ENCODE data around the gene TECTA. TPM values are rescaled to one million over a fixed set of nuclear protein-coding genes. Genes with fewer than 3 reads are reported as not detected.

Gene TECTA
- total RNA-seq, 1 donor from 2014 or later = 0.75 TPM

- Mint-ChIP-seq H3K4me3 (ENCODE audit: unreplicated experiment) (no peak overlapping the region), H3K27me3 (ENCODE audit: low read depth) (peaks cover 15% of the 10 kb centered on the region), H3K4me1 (ENCODE audit: low read depth) (peaks cover 5% of the 10 kb centered on the region), H3K9me3 (ENCODE audit: low read depth) (no peaks in the 10 kb centered on the region), H3K27ac (ENCODE audit: unreplicated experiment) (no peak overlapping the region), H3K36me3 (ENCODE audit: low read depth) (no peaks in the 10 kb centered on the region)
- TF ChIP-seq CTCF (IDR thresholded peaks at IDR 0.05) = no peak
- DNase-seq (ENCODE audit: low spot score) = no peak
These were observed 110.6 kb downstream of the TECTA start for GRCh38 chr11:121211626-121212025.

DNA sequence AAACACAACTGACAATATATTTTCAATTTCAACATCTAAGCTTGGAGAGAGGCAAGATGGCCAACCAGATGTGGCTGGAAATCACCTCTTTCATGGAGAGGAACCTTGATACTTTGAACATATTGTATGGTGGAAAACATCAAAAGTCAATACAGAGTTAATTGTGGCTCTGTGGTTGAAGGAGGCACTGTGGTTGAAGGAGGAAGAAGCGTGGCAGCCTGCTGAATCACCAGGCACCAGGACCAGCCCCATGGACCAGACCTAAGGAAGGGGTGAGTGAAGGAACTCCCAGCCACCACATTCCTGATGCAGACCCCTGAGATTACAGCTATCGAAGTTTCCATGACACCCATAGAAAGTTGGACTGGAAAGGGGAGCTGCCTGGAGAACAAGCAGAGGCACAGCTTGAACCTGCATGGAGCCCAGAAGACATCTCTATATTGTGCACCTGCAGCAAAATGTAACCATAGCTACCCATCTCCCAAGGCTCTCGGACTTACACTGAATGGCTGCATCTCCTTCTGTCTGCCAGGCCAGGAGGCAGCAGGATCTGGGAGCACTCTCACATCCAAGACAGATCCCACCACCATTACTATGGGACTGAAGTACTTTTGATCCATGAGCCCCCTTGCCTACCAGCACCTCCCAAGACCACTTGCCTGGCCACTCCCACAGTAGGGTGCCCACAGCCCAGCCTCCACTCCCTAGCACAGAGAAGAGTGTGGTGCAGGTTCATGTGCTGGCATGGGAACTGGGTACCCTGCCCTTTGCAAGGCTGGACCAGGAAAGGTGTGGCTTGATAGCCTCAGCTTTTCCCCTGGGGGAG lies 111.7 kb downstream of the TECTA start:
- no peak for TF ChIP-seq CTCF (IDR thresholded peaks at IDR 0.05)
- Mint-ChIP-seq H3K27me3 (ENCODE audit: low read depth) (peaks cover 14% of the 10 kb centered on the region), H3K9me3 (ENCODE audit: low read depth) (no peaks in the 10 kb centered on the region), H3K27ac (ENCODE audit: unreplicated experiment) (no peak overlapping the region), H3K4me3 (ENCODE audit: unreplicated experiment) (no peak overlapping the region), H3K36me3 (ENCODE audit: low read depth) (no peaks in the 10 kb centered on the region), H3K4me1 (ENCODE audit: low read depth) (peaks cover 2% of the 10 kb centered on the region)
- no peak for DNase-seq (ENCODE audit: low spot score)

DNA sequence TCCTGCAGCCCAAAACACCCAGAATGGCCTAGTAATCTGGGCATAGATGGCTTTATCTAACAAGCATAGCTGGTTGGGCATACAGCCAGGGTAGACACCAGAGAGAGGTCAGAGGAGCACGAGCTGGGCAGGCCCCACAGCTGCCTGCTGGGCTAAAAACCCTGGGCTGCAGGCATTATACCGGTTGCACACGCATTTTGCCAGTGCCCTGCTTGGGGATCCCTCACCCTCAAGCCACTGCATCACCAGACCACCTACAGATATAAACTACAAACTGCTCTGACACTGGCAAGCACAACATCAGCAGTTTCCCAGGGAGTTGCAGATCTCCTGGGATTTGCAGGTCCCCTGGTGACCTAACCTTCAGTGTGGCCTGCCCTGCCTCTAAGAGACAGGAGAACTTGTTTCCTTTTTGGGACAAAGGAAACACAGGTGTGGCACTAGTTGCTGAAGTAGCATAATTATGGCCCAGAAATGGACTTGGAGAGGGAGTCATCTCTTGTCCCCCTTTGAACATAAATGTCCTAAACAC lies 112.4 kb downstream of the TECTA start:
- Mint-ChIP-seq H3K27ac (ENCODE audit: unreplicated experiment) (no peak overlapping the region), H3K4me1 (ENCODE audit: low read depth) (no peaks in the 10 kb centered on the region), H3K27me3 (ENCODE audit: low read depth) (peaks cover 13% of the 10 kb centered on the region), H3K4me3 (ENCODE audit: unreplicated experiment) (no peak overlapping the region), H3K36me3 (ENCODE audit: low read depth) (no peaks in the 10 kb centered on the region), H3K9me3 (ENCODE audit: low read depth) (no peaks in the 10 kb centered on the region)
- TF ChIP-seq CTCF (IDR thresholded peaks at IDR 0.05) = no peak
- no peak for DNase-seq (ENCODE audit: low spot score)

- TF ChIP-seq CTCF (IDR thresholded peaks at IDR 0.05) = no peak
- H3K27ac Mint-ChIP-seq (ENCODE audit: unreplicated experiment) = no peak overlapping the region
- H3K4me1 Mint-ChIP-seq (ENCODE audit: low read depth) = no peaks in the 10 kb centered on the region
- H3K36me3 Mint-ChIP-seq (ENCODE audit: low read depth) = no peaks in the 10 kb centered on the region
- H3K4me3 Mint-ChIP-seq (ENCODE audit: unreplicated experiment) = no peak overlapping the region
- H3K27me3 Mint-ChIP-seq (ENCODE audit: low read depth) = peaks cover 16% of the 10 kb centered on the region
- H3K9me3 Mint-ChIP-seq (ENCODE audit: low read depth) = no peaks in the 10 kb centered on the region
- DNase-seq (ENCODE audit: low spot score) = no peak
These were observed 113.8 kb downstream of the TECTA start for GRCh38 chr11:121214861-121215260.

DNA sequence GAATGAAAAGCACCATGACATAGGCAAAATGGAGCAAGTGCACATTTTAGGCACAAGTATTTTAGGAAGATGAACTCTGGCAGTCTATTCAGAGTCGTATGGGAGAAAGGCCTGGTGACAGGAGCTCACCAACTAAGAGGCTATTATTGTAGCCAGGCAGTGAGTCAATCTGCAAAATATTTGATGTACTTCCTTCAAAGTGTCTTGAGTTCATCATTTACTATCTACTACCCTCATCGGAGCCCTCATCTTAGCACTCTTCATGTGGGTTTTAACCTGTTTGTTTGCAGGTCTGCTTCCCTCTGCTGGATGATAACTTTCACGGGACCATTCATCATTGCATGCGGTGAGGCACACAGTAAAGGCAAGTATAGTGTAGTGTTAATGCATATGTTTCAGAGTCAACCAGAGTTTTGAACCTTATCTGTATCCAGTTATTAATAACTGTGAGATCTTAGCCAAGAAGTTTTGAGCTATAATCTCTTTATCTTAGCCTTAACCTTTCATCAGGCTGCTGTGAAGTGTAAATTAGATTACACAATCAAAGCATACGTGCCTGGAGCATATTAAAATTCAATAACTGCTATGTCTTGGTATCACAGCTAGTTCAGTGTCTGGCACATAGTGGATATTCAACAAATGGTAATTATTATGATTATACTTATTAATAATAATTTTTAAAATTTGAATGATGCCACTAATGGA lies 120.6 kb downstream of the TECTA start:
- Mint-ChIP-seq H3K27me3 (ENCODE audit: low read depth) (peaks cover 11% of the 10 kb centered on the region), H3K9me3 (ENCODE audit: low read depth) (peaks cover 2% of the 10 kb centered on the region), H3K36me3 (ENCODE audit: low read depth) (no peaks in the 10 kb centered on the region), H3K27ac (ENCODE audit: unreplicated experiment) (no peak overlapping the region), H3K4me3 (ENCODE audit: unreplicated experiment) (no peak overlapping the region), H3K4me1 (ENCODE audit: low read depth) (no peaks in the 10 kb centered on the region)
- DNase-seq (ENCODE audit: low spot score) = no peak
- no peak for TF ChIP-seq CTCF (IDR thresholded peaks at IDR 0.05)

Measured in chondrocyte (in vitro differentiated cells).